HG02981 (cell line): ENCODE data around the gene PSMC3IP.
"Not testable (repeated sequence)": the region's sequence is repeated elsewhere in the genome, so short reads cannot be mapped to it uniquely, and the experiment has no call there.

Experiments used
- ATAC-seq: cut with Tn5 transposase; IDR thresholded peaks from one replicate; pipeline ENCODE4 v1.9.1; 2021; ENCODE audit warnings: mild to moderate bottlenecking, moderate library complexity; ENCODE audit not compliant: unreplicated experiment

The PSMC3IP gene

DNA sequence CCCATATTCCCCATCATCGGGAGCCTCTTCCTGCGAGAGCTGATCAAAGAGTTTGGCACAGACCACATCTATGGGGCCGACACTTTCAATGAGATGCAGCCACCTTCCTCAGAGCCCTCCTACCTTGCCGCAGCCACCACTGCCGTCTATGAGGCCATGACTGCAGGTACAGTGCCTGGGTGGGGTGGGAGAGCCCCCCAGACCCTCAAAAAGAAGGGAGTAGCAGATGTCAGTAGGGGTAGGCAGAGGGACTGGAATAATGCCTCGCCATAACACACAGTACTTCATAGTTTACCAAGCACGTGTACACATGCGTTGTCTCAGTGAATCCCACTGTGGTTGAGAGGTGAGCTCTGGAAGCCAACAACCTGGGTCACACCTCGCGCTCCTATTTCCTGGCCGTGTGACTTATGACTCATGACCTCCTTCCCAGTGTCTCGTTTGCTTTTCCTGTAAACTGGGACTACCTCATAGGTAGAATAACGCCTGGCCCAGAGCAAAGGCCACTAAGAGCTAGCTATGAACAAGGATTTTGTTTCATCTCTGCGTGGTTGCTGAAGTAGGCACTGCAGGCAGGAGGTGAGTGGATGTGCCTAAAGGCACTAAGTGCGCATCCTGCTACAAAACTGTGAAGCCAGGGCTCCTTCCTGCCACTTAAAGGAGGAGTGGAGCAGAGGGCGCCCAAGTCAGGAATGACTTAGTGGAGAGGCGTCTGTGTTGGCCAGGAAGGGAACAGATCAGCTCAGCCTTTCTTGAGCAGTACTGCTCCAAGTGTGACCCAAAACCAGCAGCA, 36.3 kb downstream of the PSMC3IP start:
- ATAC-seq: no peak

DNA sequence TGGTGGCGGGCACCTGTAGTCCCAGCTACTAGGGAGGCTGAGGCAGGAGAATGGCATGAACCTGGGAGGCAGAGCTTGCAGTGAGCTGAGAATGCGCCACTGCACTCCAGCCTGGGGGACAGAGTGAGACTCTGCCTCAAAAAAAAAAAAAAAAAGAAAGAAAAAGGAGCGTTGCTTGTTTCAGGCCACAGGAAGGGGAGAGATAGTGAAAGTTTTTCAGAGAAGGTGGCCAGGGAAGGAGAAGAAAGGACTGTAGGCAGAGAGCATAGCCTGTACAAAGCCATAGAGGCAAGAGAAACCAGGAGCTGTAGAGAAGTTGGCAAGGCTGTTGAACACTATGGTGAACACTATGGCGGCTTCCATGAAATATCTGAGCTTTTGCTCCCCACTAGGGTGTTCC, 37.0 kb downstream of the PSMC3IP start:
- not testable (repeated sequence) for ATAC-seq

DNA sequence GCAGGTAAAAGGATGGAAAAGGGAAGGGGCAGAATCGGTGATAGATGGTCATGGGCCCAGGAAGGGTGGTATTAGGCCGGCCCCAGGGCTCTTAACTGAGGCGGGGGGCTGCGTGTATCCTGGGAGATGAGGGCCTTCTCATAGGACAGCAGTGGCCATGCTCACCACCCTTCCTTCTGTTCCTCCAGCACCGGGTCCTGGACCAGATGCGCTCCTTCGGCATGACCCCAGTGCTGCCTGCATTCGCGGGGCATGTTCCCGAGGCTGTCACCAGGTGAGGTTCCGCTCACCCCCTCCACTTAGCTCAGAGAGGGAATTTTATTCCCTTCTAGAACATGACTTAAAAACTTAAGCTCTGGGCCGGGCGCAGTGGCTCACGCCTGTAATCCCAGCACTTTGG, 39.0 kb downstream of the PSMC3IP start:
- ATAC-seq: no peak

DNA sequence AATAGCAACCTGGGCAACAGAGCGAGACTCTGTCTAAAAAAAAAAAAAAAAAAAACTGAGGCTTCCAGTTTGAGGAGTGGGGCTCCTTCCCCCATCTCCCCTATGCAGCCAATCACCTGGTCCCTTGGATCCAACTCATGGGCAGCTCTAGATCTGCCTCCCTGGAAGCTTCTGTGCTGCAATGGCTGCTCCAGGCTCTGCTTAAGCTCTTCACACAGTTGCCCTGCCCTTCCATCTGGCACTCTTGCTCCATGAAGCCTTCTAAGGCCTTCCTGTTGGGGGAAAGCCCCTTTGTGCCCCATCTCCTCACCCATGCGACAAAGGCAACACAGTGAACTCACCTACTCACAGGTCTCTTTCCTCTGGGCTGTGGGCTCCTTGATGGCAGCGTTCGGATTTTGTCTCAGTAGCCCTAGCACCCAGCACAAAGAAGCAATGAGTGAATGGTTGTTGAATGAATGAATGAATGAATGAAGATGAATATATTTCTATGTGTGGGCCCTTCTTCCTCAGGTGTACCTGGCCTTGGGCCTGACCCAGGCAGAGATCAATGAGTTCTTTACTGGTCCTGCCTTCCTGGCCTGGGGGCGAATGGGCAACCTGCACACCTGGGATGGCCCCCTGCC, 39.6 kb downstream of the PSMC3IP start:
- no peak for ATAC-seq

DNA sequence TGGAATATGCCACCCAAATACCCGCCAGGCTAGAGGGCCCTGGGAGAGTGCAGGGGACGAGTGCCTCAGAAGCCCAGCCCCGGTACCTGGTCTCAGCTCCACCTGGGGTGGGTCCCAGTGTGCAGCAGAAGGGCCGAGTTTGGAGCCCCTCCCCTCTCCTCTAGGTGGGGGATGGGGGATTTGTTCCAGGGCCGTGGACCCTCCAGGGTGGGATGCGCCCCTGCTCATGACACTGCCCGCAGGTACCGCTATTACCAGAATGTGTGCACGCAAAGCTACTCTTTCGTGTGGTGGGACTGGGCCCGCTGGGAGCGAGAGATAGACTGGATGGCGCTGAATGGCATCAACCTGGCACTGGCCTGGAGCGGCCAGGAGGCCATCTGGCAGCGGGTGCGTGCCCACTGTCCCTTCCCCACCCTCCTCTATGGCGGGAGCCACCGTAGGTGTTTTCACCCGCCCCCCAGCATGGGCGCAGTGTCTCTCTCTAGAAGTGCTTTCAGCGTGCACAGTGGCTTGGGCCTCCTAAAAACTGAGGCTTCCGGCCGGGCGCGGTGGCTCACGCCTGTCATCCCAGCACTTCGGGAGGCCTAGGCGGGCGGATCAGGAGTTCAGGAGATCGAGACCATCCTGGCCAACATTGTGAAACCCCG, 40.2 kb downstream of the PSMC3IP start:
- no peak for ATAC-seq

DNA sequence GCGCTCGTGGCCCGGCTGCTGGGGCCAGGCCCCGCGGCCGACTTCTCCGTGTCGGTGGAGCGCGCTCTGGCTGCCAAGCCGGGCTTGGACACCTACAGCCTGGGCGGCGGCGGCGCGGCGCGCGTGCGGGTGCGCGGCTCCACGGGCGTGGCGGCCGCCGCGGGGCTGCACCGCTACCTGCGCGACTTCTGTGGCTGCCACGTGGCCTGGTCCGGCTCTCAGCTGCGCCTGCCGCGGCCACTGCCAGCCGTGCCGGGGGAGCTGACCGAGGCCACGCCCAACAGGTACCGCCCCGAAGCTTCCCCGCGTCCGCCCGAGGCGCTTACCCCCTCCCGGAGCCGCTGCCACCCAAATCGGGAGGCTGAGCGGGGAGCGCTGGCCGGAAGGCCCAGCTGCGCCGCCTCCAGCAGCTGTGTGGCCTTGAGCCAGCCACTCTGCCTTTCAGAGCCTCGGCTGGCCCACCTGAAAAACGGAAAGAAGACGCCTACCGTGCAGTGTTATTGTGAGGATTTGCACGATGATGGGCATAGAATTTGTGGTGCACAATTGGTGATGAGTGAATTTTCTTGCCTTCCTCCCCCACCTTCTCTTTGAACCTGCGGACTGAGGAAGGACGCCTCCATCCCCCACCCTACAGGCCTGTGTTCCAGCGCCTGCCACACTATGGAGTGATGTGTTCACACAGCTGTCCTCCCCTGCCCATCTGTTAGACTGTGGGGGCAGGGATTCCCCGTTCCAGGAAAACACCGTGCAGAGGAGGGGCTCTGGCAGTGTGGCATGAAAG, 41.0 kb downstream of the PSMC3IP start:
- ATAC-seq: peak; percentile 56

DNA sequence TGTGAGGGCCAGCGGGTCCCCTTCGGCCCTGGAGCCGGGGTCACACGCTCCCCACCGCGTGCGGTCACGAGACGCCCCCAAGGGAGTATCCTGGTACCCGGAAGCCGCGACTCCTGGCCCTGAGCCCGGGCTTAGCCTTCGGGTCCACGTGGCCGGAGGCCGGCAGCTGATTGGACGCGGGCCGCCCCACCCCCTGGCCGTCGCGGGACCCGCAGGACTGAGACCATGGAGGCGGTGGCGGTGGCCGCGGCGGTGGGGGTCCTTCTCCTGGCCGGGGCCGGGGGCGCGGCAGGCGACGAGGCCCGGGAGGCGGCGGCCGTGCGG, 41.5 kb downstream of the PSMC3IP start, which contains the start of gene NAGLU:
Gene NAGLU (plus strand): TSS at position 194 of the 324 bp plus-strand sequence. CDS start 32 bp downstream, at position 226.
- peak; percentile 80 for ATAC-seq

DNA sequence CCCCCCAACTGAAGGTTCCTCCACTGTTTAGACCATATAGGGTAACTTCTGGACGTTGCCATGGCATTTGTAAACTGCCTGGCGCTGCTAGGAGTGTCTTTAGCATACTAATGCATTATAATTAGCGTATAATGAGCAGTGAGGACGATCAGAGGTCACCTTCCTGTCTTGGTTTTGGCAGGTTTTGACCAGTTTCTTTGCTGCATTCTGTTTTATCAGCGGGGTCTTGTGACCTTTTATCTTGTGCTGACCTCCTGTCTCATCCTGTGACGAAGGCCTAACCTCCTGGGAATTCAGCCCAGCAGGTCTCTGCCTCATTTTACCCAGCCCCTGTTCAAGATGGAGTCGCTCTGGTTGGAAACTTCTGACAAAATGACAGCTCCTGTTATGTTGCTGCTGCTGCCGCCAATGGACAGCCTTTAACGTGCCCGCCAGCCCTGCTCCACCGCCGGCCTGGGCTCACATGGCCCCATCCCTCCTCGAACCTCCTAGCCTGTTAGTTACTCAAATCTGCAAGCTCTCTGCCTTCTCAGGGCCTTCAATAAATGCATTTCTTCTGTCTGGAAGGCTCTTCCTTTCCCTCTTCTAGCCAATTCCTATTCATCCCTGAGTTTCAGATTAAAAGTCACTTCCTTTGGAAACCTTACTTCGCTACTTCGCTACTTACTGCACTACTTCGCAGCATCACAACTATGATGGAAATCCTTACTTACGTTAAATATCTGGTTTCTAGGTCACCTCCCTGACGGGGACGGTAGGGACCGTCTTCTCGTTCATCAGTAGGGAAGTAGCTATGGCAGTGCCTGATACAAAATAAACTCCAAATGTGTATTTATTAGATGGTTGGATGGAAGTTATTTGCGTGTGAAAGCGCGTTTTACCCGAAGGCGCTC, 42.1 kb downstream of the PSMC3IP start:
- ATAC-seq: peak; percentile 6

DNA sequence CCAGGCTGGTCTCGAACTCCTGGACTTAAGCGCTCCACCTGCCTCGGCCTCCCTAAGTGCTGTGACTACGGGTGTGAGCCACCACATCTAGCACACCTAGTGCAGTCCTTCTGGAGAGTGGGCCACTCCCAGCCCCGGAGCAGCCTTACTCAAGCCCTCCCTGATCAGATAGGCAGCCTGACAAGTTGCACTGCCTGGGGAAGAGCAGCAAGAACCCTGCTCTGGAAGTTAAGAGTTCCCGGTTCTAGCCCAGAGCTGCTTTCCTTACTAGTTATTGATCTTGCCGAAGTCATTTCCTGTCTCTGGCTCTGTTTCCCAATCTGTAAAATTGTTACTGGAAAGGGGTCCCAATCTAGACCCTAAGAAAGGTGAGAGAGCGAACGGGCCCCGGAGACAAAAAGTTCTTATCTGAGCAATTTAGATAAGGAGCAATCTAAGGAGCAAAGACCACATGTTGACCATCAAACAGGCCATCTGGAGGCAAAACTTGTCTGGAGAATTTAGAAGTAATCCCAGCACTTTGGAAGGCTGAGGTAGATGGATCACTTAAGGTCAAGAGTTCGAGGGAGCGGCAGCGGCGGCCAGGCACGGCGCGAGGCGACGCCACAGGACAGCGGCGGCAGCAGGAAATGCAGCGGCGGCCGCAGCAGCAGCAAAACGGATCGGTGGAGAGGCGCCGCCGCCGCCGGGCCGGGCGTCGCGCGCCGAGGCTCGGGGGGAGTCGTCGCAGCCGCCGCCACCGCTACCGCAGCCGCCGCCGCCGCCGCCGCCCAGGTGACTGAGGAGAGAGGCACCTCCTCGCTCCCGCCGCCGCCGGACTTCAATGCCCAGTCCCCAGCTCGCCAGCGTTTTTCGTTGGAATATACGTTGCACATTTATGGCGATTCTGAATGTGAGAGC, 45.8 kb downstream of the PSMC3IP start:
- ATAC-seq: no peak

DNA sequence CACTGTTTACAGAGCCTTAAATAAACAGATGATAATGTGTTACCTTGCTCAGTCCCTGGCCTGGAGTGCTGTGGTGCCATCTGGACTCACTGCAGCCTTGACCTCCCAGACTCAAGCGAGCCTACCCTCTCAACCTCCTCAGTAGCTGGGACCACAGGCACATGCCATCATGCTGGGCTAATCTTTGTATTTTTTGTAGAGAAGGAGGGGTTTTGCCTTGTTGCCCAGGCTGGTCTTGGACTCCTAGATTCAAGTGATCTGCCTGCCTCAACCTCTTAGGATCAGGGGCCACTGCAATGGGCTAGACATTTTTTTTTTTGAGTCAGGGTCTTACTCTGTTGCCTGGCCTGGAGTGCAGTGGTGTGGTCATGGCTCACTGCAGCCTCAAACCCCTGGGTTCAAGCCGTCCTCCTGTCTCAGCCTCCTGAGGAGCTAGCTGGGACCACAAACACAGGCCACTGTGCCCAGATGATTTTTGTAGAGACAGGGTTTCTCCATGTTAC, 46.5 kb downstream of the PSMC3IP start:
- no peak for ATAC-seq

DNA sequence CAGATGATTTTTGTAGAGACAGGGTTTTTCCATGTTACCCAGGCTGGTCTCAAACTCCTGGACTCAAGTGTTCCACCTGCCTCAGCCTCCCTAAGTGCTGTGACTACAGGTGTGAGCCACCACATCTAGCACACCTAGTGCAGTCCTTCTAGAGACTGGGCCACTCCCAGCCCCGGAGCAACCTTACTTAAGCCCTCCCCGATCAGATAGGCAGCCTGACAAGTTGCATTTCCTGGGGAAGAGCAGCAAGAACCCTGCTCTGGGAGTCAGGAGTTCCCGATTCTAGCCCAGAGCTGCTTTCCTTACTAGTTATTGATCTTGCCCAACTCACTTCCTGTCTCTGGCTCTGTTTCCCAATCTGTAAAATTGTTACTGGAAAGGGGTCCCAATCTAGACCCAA, 48.5 kb downstream of the PSMC3IP start:
- no peak for ATAC-seq

DNA sequence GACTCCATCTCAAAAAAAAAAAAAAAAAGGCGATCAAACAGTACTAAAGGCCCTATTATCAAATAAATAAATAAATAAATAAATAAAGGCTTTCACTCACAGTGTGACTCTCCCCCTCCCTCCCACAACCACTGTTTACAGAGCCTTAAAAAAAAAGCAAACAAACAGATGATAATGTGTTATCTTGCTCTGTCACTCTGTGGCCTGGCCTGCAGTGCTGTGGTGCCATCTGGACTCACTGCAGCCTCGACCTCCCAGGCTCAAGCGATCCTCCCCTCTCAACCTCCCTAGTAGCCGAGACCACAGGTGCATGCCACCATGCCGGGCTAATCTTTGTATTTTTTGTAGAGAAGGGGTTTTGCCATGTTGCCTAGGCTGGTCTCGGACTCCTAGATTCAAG, 49.6 kb downstream of the PSMC3IP start:
- no peak for ATAC-seq

DNA sequence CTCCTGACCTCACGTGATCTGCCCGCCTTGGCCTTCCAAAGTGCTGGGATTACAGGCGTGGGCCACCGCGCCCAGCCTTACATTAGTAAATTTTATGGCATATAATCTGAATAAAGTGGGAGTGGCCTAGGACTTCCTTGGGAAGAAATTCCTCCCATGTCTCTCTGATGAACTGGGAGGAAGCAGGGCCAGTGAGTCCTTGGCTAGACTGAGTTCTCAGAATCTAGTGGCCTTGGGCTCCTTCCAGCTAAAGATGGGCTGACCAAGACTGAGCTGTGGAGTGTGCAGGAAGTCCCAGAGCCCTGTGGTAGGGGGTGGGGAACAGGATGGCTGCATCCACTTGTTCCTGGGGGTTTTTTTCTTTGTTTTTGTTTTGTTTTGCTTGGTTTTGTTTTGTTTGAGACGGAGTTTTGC, 51.5 kb downstream of the PSMC3IP start:
- ATAC-seq: no peak

DNA sequence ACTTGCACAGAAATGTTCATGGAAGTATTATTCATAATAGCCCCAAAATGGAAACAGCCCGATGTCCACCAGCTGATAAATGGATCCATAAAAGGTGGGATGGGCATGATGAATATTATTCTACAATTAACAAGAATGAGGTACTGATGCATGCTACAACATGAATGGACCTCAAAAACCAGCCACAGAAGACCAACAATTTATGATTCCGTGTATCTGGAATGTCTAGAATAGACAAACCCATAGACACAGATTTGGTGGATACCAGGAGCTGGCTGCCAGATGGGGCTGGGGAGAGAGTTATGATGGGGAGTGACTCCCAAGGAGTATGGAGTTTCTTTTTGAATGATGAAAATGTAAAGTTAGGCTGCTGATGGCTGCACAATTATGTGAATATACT, 52.3 kb downstream of the PSMC3IP start:
- no peak for ATAC-seq

DNA sequence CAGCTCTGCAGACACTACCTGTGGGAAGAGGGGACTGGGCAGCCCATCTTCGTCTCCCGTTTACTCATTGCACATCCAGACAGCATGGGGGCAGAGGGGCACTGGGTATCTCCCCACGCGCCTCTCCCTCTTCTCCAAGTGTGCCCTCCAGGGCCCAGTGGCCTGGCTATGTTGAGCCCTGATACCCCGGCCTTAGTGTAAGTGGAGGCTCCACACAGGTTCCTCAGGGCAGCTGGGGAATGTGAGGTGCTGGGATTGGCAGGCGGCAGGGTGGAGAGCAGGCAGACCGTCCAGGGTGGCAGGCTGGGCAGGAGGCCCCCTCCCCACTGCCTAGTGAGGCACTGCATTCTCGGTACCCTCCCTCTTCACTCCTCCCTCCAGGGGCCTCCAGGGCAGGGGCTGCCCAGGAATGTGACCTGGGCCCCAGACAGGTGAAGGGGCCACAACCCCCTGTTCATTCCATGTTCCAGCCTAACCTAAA, 54.7 kb downstream of the PSMC3IP start:
- no peak for ATAC-seq
